ENCODE data around the gene DDR1. TPM values are rescaled to one million over a fixed set of nuclear protein-coding genes. Genes with fewer than 3 reads are reported as not detected.
"Not testable (repeated sequence)": the region's sequence is repeated elsewhere in the genome, so short reads cannot be mapped to it uniquely, and the experiment has no call there.

DDR1 gene
- total RNA-seq, 2 donors from 2014 or later = 178 to 182 TPM

- Histone ChIP-seq H3K9me3 (no peaks in the 10 kb centered on the region), H3K27ac (peak overlapping the region; percentile 91 to 92), H3K4me3 (no peak overlapping the region), H3K36me3 (peaks cover 0 to 11% of the 10 kb centered on the region in 2 donors), H3K4me1 (replicated peaks) (peaks cover 11% of the 10 kb centered on the region), H3K27me3 (replicated peaks; ENCODE audit: insufficient read depth) (no peaks in the 10 kb centered on the region)
- peak; percentile 55 for TF ChIP-seq POLR2AphosphoS5 (IDR thresholded peaks at IDR 0.05)
- no peak for TF ChIP-seq POLR2A (IDR thresholded peaks at IDR 0.05)
- TF ChIP-seq CTCF (IDR thresholded peaks at IDR 0.05) = peak in 3 of 4 experiments; percentile 45 to 74 (median 61)
- WGBS = 30% methylated on average over 5 of the region's 5 CpGs
- peak; percentile 26 for DNase-seq (ENCODE audit: low spot score)
- intact Hi-C loops (cut with DNase I) = loop anchor here (5.0 kb wide), 1 partner anchor 162 kb away; no protein-coding TSS in a partner anchor
Observed at GRCh38 chr6:30915591-30915946, 31.2 kb downstream of the DDR1 start.

- DNase-seq (ENCODE audit: low spot score) = no peak
- H3K9me3 ChIP-seq = no peaks in the 10 kb centered on the region
- TF ChIP-seq CTCF (IDR thresholded peaks at IDR 0.05) = no peak
- no peak for TF ChIP-seq POLR2A (IDR thresholded peaks at IDR 0.05)
- no peak for TF ChIP-seq POLR2AphosphoS5 (IDR thresholded peaks at IDR 0.05)
- no peak overlapping the region for H3K4me3 ChIP-seq
- WGBS = 92% methylated on average over 7 of the region's 7 CpGs
- peaks cover 11% of the 10 kb centered on the region for H3K4me1 ChIP-seq (replicated peaks)
- H3K36me3 ChIP-seq = peaks cover 0 to 18% of the 10 kb centered on the region in 2 donors
- H3K27ac ChIP-seq = no peak overlapping the region
- no peaks in the 10 kb centered on the region for H3K27me3 ChIP-seq (replicated peaks; ENCODE audit: insufficient read depth)
- intact Hi-C loops (cut with DNase I) = loop anchor here (5.0 kb wide), 1 partner anchor 160 kb away; no protein-coding TSS in a partner anchor
Observed at GRCh38 chr6:30917041-30917440, 32.7 kb downstream of the DDR1 start.

- DNase-seq (ENCODE audit: low spot score) = no peak
- Histone ChIP-seq H3K9me3 (no peaks in the 10 kb centered on the region), H3K27me3 (replicated peaks; ENCODE audit: insufficient read depth) (no peaks in the 10 kb centered on the region), H3K36me3 (peaks cover 0 to 18% of the 10 kb centered on the region in 2 donors), H3K27ac (no peak overlapping the region), H3K4me3 (no peak overlapping the region), H3K4me1 (replicated peaks) (peaks cover 11% of the 10 kb centered on the region)
- WGBS = 89% methylated on average over 8 of the region's 8 CpGs
- no peak for TF ChIP-seq CTCF (IDR thresholded peaks at IDR 0.05)
- TF ChIP-seq POLR2AphosphoS5 (IDR thresholded peaks at IDR 0.05) = no peak
- no peak for TF ChIP-seq POLR2A (IDR thresholded peaks at IDR 0.05)
- intact Hi-C loops (cut with DNase I) = loop anchor here (5.0 kb wide), 1 partner anchor 160 kb away; no protein-coding TSS in a partner anchor
Observed at GRCh38 chr6:30917487-30917886, 33.2 kb downstream of the DDR1 start.

GRCh38 chr6:30918670-30919069 is 34.4 kb downstream of the DDR1 start:
- Histone ChIP-seq H3K27me3 (replicated peaks; ENCODE audit: insufficient read depth) (no peaks in the 10 kb centered on the region), H3K4me3 (no peak overlapping the region), H3K4me1 (replicated peaks) (peaks cover 11% of the 10 kb centered on the region), H3K36me3 (peaks cover 0 to 18% of the 10 kb centered on the region in 2 donors), H3K9me3 (no peaks in the 10 kb centered on the region), H3K27ac (no peak overlapping the region)
- WGBS = 95% methylated on average over 8 of the region's 8 CpGs
- DNase-seq (ENCODE audit: low spot score) = no peak
- intact Hi-C loops (cut with DNase I) = loop anchor here (5.0 kb wide), 1 partner anchor 159 kb away; no protein-coding TSS in a partner anchor
- no peak for TF ChIP-seq POLR2AphosphoS5 (IDR thresholded peaks at IDR 0.05)
- no peak for TF ChIP-seq POLR2A (IDR thresholded peaks at IDR 0.05)
- TF ChIP-seq CTCF (IDR thresholded peaks at IDR 0.05) = no peak

GRCh38 chr6:30922447-30922852 is 38.1 kb downstream of the DDR1 start:
- Histone ChIP-seq H3K4me1 (replicated peaks) (no peaks in the 10 kb centered on the region), H3K4me3 (no peak overlapping the region), H3K27ac (no peak overlapping the region), H3K27me3 (replicated peaks; ENCODE audit: insufficient read depth) (no peaks in the 10 kb centered on the region), H3K36me3 (peaks cover 0 to 12% of the 10 kb centered on the region in 2 donors), H3K9me3 (no peaks in the 10 kb centered on the region)
- intact Hi-C loops (cut with DNase I) = no loop called here
- no peak for DNase-seq (ENCODE audit: low spot score)
- 93% methylated on average over 7 of the region's 7 CpGs for WGBS
- TF ChIP-seq CTCF (IDR thresholded peaks at IDR 0.05) (no peak), POLR2AphosphoS5 (IDR thresholded peaks at IDR 0.05) (no peak), POLR2A (IDR thresholded peaks at IDR 0.05) (no peak)

GRCh38 chr6:30924040-30924627 is 39.8 kb downstream of the DDR1 start:
- 89% methylated on average over 8 of the region's 9 CpGs for WGBS

More at GRCh38 chr6:30924040-30924627, 39.8 kb downstream of the DDR1 start:
- H3K4me3 ChIP-seq; H3K4me1 ChIP-seq (replicated peaks); DNase-seq (ENCODE audit: low spot score); H3K27me3 ChIP-seq (replicated peaks; ENCODE audit: insufficient read depth); H3K27ac ChIP-seq; H3K36me3 ChIP-seq; H3K9me3 ChIP-seq; intact Hi-C loops (cut with DNase I): not testable (repeated sequence)
